C4-2B (cell line): ENCODE measurements around the gene LAMA5.

Experiments
- CTCF ChIP-seq: fragments of 450-650 bp; conservative IDR thresholded peaks from 2 replicates; pipeline ENCODE4 v1.5.1; 2017; ENCODE audit warnings: mild to moderate bottlenecking
- ZFX ChIP-seq: fragments of 450-650 bp; IDR thresholded peaks from 2 replicates; pipeline ENCODE4 v1.6.1; 2017

- TF ChIP-seq CTCF (no peak), ZFX (no peak)
Measured at GRCh38 chr20:62311832-62312661, 55.1 kb downstream of the LAMA5 start.
